22Rv1 (cell line): ENCODE measurements around the gene QKI.

Experiments
- CTCF ChIP-seq: fragments of 450-650 bp; IDR thresholded peaks from 2 replicates; pipeline ENCODE4 v1.5.1; 2017; ENCODE audit warnings: mild to moderate bottlenecking
- ZFX ChIP-seq: fragments of 450-650 bp; IDR thresholded peaks from 2 replicates; pipeline ENCODE4 v1.6.1; 2017; ENCODE audit warnings: antibody characterized with exemption, borderline replicate concordance

DNA sequence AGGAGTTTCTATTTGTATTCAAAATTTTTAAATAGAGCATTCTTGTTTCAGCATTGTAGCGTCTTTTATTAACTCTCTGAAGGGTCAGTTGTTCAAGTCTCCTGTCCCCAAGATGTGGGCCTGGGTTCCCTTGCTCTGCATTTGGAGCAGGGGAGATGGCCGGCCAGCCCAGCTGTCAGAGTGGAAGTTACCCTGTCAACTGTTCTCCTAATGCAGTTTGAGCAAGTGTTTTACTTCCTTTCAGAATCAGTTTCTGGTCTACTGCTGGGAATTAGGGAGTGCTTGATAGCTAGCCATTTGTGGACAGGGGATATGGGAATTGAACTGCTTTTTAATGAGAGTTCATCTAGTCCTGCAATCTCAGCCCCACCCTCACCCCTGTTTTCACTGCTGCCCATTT lies 116.6 kb downstream of the QKI start:
- TF ChIP-seq CTCF (no peak), ZFX (no peak)
